ENCODE data around the gene PAPSS1.
A peak's percentile ranks its signal among the peaks of the same experiment; 100 is the strongest.

Gene PAPSS1

DNA sequence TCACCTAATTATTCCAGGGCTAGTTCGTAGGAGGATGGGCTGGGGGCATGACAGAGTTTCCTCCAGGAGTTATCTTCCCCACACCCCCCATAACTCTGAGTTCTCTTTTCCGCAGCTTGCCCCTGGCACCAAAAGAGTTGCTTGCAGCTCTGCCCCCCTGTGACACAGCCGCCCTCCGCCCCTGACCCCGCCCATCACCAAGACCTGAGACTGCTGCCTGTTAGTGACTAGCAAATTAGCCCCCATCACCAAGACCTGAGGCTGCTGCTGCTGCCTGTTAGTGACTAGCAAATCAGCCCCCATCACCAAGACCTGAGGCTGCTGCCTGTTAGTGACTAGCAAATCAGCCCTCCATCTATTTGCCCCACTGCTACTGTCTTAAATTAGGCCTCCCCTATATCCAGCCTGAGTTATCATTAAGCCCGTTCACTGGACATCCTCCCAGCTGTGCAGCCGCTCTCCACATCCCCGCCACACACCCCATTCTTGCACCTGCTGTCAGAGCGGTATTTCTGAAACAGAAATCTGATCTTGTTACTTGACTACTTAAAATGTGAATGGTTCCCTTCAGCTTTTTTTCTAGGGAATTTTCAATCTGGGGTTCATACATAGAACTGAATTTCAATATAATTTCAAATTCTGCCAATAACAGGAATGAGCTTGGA lies 1.5 kb upstream of the PAPSS1 start:
- in situ Hi-C loops (cut with HindIII; ENCODE audit: low pct_ligation_motif_present, low sequenced_read_pairs), result no loop called here
- H3K36me3 ChIP-seq (replicated peaks), result no peaks in the 10 kb centered on the region
- H3K4me3 ChIP-seq (ENCODE audit: low read depth, low read length), result peak overlapping the region; percentile 71
- H3K27me3 ChIP-seq (replicated peaks), result no peaks in the 10 kb centered on the region
- no peak for DNase-seq
- no peak for TF ChIP-seq CTCF (IDR thresholded peaks at IDR 0.05; ENCODE audit: low read depth, low read length, missing control alignments)
- no peak overlapping the region for H3K27ac ChIP-seq

DNA sequence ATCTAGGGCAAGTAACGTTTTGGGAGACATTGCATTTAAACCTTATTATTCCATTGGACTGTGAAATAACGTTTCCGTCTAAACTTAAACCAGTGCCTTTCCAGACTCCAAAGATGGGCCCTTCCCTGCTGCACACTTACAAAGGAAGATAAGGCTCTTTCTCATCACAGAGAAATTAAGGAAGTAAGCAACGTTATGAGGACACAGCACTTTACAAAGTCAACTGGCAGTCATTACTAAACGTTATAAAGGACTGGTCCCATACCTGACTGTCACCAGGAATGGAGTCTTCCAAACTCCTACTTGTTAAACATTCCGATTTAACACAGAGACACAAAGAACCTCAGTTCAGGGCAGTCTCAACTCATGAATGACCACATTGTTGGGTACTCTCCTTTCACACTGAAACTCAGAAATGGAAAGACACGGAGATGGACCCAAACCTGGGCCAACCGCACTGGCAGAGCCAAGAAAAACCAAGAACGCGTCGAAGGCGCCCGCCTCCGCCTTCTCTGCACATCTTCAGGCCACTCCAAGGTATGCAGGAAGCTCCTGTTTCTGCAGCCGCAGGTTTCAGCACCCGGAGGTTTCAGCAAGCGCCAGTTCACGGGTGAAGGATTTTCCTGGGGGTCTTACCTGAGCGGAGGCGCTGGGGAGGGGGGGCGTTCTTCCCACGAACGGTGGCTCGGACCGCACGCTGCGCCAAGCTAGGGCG lies 670 bp downstream of the PAPSS1 start:
- Histone ChIP-seq H3K27me3 (replicated peaks) (no peaks in the 10 kb centered on the region), H3K4me3 (ENCODE audit: low read depth, low read length) (peak overlapping the region; percentile 87), H3K27ac (peak overlapping the region; percentile 16), H3K36me3 (replicated peaks) (no peaks in the 10 kb centered on the region)
- no peak for TF ChIP-seq CTCF (IDR thresholded peaks at IDR 0.05; ENCODE audit: low read depth, low read length, missing control alignments)
- in situ Hi-C loops (cut with HindIII; ENCODE audit: low pct_ligation_motif_present, low sequenced_read_pairs), result no loop called here
- DNase-seq, result peak; percentile 9

DNA sequence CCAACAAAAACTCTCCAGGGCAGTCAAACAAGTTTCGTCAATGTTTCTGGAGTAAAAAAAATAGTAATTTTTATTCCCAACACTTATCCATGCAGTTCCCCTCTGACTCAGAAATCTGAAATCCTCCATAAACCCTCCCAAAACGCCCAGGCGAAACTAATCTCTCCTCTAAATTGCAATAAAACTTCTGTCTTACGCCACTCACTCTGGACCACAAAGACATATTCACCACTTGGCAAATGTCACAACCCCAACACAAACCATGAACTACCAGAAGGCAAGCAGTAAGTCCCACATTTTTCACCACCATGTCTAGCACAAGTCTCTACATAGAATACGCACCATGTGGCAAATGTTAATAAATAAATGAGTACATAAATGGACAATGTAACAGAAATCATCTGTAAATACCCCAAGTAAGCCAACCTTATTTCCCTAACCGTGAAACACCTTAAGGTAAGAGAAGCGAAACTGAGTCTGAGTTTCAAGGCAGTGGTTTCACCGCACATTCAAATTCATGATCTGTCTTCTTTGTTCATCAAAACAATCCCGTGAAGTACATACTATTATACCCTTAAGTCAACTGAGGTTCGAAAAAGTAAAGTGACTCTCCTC lies 1.6 kb downstream of the PAPSS1 start:
- in situ Hi-C loops (cut with HindIII; ENCODE audit: low pct_ligation_motif_present, low sequenced_read_pairs), result no loop called here
- DNase-seq, result no peak
- H3K27ac ChIP-seq, result no peak overlapping the region

GRCh38 chr4:107714256-107714655 lies 5.8 kb downstream of the PAPSS1 start:
- Histone ChIP-seq H3K27ac (no peak overlapping the region), H3K36me3 (replicated peaks) (no peaks in the 10 kb centered on the region), H3K4me3 (ENCODE audit: low read depth, low read length) (no peak overlapping the region), H3K27me3 (replicated peaks) (no peaks in the 10 kb centered on the region)
- no peak for TF ChIP-seq CTCF (IDR thresholded peaks at IDR 0.05; ENCODE audit: low read depth, low read length, missing control alignments)
- no peak for DNase-seq
- in situ Hi-C loops (cut with HindIII; ENCODE audit: low pct_ligation_motif_present, low sequenced_read_pairs), result no loop called here

More for the DNA sequence above, 1.6 kb downstream of the PAPSS1 start:
- Histone ChIP-seq H3K36me3 (replicated peaks) (no peaks in the 10 kb centered on the region), H3K27me3 (replicated peaks) (no peaks in the 10 kb centered on the region), H3K4me3 (ENCODE audit: low read depth, low read length) (peak overlapping the region; percentile 87)
- TF ChIP-seq CTCF (IDR thresholded peaks at IDR 0.05; ENCODE audit: low read depth, low read length, missing control alignments), result no peak

DNA sequence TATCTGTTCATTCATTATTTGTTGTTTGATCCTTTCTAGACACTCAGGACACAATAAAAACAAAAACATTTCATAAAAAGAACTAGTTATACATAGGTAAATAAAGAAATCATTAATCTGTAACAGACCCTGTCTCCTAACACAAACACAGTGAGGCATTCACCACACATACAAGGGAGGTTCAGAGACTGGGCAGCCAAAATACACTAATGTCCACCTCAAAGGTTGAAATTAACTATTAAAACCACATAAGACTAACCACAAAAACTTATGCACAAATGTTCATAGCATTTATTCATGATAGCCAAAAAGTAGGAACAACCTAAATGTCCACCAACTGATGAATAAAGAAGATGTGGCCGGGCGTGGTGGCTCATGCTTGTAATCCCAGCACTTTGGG lies 7.8 kb downstream of the PAPSS1 start:
- no peak overlapping the region for H3K4me3 ChIP-seq (ENCODE audit: low read depth, low read length)
- no peak for DNase-seq
- H3K27ac ChIP-seq, result no peak overlapping the region
- H3K36me3 ChIP-seq (replicated peaks), result no peaks in the 10 kb centered on the region
- no peaks in the 10 kb centered on the region for H3K27me3 ChIP-seq (replicated peaks)
- TF ChIP-seq CTCF (IDR thresholded peaks at IDR 0.05; ENCODE audit: low read depth, low read length, missing control alignments), result no peak
- in situ Hi-C loops (cut with HindIII; ENCODE audit: low pct_ligation_motif_present, low sequenced_read_pairs), result no loop called here
